GM13976 (cell line): Measurements from ENCODE around the gene KCNT2.

Experiments
- DNase-seq: peaks from one replicate; pipeline ENCODE4 v3.0.0; 2012; ENCODE audit warnings: low spot score
- in situ Hi-C: fragments of 300-500 bp; cut with MboI; formaldehyde crosslinking; loops from one replicate; pipeline ENCODE4 v1.12.0; 2022; ENCODE audit warnings: low sequenced_read_pairs, mixed read lengths, inconsistent platforms; ENCODE audit not compliant: unreplicated experiment
- TF ChIP-seq, protein P1 (sequence below): IDR thresholded peaks from 2 replicates; pipeline ENCODE4 v1.5.1; 2012; ENCODE audit warnings: borderline replicate concordance, mild to moderate bottlenecking; ENCODE audit not compliant: insufficient read depth; ENCODE audit errors: extremely low read depth, missing control alignments, control extremely low read depth

The KCNT2 gene

DNA sequence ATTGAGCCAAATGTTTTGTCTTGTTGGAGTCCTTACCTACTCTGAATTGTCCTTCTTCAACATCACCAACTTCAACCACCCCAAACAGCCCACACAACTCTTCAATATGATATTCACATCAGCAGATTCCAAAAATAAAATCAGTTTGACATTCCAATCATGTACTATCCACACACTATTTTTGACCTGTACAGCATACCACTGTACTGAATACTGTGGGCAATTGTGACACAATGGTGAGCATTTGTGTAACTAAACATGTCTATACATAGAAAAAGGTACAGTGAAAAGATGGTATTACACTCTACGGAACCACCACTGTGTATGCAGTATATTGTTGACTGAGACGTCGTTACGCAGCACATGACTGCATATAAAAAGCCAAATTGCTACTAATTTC lies 223.1 kb downstream of the KCNT2 start:
- no peak for DNase-seq
- TF ChIP-seq, protein P1, sequence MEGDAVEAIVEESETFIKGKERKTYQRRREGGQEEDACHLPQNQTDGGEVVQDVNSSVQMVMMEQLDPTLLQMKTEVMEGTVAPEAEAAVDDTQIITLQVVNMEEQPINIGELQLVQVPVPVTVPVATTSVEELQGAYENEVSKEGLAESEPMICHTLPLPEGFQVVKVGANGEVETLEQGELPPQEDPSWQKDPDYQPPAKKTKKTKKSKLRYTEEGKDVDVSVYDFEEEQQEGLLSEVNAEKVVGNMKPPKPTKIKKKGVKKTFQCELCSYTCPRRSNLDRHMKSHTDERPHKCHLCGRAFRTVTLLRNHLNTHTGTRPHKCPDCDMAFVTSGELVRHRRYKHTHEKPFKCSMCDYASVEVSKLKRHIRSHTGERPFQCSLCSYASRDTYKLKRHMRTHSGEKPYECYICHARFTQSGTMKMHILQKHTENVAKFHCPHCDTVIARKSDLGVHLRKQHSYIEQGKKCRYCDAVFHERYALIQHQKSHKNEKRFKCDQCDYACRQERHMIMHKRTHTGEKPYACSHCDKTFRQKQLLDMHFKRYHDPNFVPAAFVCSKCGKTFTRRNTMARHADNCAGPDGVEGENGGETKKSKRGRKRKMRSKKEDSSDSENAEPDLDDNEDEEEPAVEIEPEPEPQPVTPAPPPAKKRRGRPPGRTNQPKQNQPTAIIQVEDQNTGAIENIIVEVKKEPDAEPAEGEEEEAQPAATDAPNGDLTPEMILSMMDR, result no peak
- in situ Hi-C loops, result no loop called here

DNA sequence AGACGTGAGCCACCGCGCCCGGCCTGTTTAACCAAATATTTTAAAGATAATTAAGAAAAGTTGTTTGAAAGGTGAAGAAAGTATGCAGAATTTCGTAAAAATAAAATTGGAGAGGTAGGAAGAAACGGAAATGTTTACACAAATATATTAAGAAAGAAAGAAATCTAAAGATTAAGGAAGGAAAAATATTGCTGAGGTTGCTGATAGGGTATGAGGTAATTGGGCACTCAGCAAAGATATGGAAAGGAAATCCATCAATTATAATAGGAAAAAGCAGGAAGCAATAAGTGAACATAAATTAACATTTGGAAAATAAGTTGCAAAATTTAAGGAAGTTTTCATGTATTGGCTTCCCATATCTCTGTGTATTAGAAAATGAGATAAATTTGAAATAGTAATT lies 225.9 kb downstream of the KCNT2 start:
- TF ChIP-seq, protein P1, result no peak
- in situ Hi-C loops, result no loop called here
- no peak for DNase-seq

DNA sequence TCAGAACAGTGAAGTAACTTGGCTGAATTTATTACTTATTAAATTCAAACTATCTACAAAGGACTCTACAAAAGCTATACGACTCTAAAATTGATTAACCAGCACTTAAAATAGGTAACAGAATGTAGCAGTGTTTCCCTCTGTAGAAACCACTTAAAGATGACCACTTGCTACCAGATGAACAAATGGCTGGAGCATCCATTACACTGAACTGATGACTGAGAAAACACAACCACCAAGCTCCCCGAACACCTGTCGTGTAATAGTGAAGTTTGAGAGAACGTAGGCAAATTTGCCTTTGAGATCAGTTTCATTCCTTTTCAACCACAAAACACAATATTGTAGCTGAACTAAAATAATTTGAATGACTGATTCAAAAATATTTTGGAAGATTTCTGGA lies 226.7 kb downstream of the KCNT2 start:
- no peak for DNase-seq
- in situ Hi-C loops, result no loop called here
- TF ChIP-seq, protein P1, result no peak

DNA sequence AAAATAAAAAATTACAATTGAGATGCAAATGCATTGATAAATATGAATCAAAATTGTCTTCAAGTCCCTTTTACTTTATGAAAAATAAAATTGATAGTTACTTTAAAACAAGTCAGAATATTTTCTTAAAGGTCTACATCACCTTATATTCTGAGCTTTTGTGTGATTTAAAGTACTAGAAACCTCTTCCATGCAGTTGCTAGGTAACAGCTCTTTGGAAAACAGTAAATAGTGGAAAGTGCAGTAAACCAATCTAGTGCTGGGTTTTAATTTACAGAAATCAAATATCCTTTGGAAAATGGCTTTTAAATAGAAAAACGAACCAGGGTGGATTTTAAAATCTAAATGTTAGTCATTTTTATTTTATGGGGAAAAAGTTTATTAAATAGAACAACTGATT lies 227.9 kb downstream of the KCNT2 start:
- TF ChIP-seq, protein P1, result no peak
- in situ Hi-C loops, result no loop called here
- DNase-seq, result no peak

DNA sequence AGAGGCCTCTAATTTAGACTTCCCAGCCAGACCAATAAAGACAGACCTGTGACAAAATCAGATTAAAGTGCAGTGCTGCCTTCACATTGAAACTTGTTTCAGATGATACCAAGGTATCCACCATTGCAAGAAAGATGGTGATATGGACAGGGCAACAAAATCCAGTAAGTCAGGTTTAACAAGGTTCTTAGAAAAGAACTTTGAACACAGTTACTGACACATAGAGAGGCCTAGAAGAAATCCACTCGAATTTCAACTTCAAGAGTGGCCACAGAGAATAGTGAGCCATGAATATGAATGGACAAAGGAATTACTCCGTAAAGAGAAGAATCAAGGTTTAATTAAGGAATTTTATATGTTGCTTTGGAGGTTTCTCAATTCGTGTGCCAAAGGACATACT lies 230.4 kb downstream of the KCNT2 start:
- no peak for DNase-seq
- TF ChIP-seq, protein P1, result no peak
- in situ Hi-C loops, result no loop called here

DNA sequence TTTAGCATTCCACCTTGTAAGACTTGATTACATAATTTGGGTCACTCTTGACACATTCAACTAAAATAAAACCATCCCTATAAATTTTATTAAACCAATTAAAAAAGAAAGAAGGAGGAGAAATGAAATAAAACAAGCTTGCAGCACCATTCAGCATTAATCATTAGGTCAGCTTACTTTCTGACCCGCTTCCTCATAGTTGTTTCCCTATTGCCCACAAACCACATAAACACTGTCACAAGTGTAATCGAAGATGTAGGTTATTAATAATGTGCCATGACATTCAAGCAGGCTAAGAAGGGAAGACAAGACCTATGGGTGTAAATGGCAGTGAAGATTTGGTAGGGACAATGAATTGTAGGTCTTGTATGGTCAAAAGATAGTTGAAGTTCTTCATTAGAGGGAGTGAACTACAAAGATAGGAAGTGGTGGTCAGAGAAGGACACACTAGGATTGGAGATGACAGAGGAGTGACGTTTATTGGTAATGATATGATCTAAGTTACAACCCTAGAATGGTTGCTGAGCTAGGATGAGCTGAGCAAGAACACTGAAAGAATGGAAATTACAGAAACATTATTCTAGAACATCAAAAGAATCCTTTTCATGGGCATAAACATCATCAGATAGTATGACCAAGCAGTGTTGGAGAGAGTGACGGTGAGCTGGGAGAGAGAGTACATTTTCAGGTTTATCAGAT lies 231.5 kb downstream of the KCNT2 start:
- no peak for DNase-seq
- in situ Hi-C loops, result no loop called here
- TF ChIP-seq, protein P1, result no peak
